ENCODE results near the gene ST6GAL1.
"Not testable (repeated sequence)": the region's sequence is repeated elsewhere in the genome, so short reads cannot be mapped to it uniquely, and the experiment has no call there.

Gene ST6GAL1

GRCh38 chr3:186930143-186930640, at the start of gene ST6GAL1:
Gene ST6GAL1, plus strand, starts transcription at chr3:186930526. Its CDS starts 112,178 bp downstream, at chr3:187042704.
- peak; percentile 95 for DNase-seq (ENCODE audit: low read depth, low spot score)

GRCh38 chr3:186882150-186882524, 48.2 kb upstream of the ST6GAL1 start:
- no peak for DNase-seq (ENCODE audit: low read depth, low spot score)

GRCh38 chr3:186882881-186883685, 47.2 kb upstream of the ST6GAL1 start:
- DNase-seq (ENCODE audit: low read depth, low spot score): no peak

GRCh38 chr3:186883686-186884058, 46.7 kb upstream of the ST6GAL1 start:
- no peak for DNase-seq (ENCODE audit: low read depth, low spot score)

- DNase-seq (ENCODE audit: low read depth, low spot score): not testable (repeated sequence)
Observed at GRCh38 chr3:186884868-186885267, 45.5 kb upstream of the ST6GAL1 start.

- no peak for DNase-seq (ENCODE audit: low read depth, low spot score)
Observed at GRCh38 chr3:186886202-186886981, 43.9 kb upstream of the ST6GAL1 start.

GRCh38 chr3:186887507-186887938, 42.8 kb upstream of the ST6GAL1 start:
- not testable (repeated sequence) for DNase-seq (ENCODE audit: low read depth, low spot score)

GRCh38 chr3:186888569-186888968, 41.8 kb upstream of the ST6GAL1 start:
- no peak for DNase-seq (ENCODE audit: low read depth, low spot score)

GRCh38 chr3:186889698-186890097, 40.6 kb upstream of the ST6GAL1 start:
- DNase-seq (ENCODE audit: low read depth, low spot score): not testable (repeated sequence)

- DNase-seq (ENCODE audit: low read depth, low spot score): no peak
Observed at GRCh38 chr3:186890911-186891310, 39.4 kb upstream of the ST6GAL1 start.

- DNase-seq (ENCODE audit: low read depth, low spot score): not testable (repeated sequence)
Observed at GRCh38 chr3:186893071-186893470, 37.3 kb upstream of the ST6GAL1 start.

GRCh38 chr3:186895406-186895805, 34.9 kb upstream of the ST6GAL1 start:
- peak; percentile 61 for DNase-seq (ENCODE audit: low read depth, low spot score)

GRCh38 chr3:186896006-186896405, 34.3 kb upstream of the ST6GAL1 start:
- no peak for DNase-seq (ENCODE audit: low read depth, low spot score)

- DNase-seq (ENCODE audit: low read depth, low spot score): peak; percentile 59
Observed at GRCh38 chr3:186896875-186897274, 33.5 kb upstream of the ST6GAL1 start.

- DNase-seq (ENCODE audit: low read depth, low spot score): no peak
Observed at GRCh38 chr3:186901135-186901734, 29.1 kb upstream of the ST6GAL1 start.

- no peak for DNase-seq (ENCODE audit: low read depth, low spot score)
Observed at GRCh38 chr3:186902154-186902553, 28.2 kb upstream of the ST6GAL1 start.

- DNase-seq (ENCODE audit: low read depth, low spot score): no peak
Observed at GRCh38 chr3:186902713-186903112, 27.6 kb upstream of the ST6GAL1 start.

- not testable (repeated sequence) for DNase-seq (ENCODE audit: low read depth, low spot score)
Observed at GRCh38 chr3:186903676-186904075, 26.6 kb upstream of the ST6GAL1 start.

- not testable (repeated sequence) for DNase-seq (ENCODE audit: low read depth, low spot score)
Observed at GRCh38 chr3:186907075-186907474, 23.3 kb upstream of the ST6GAL1 start.

GRCh38 chr3:186909078-186909853, 21.1 kb upstream of the ST6GAL1 start:
- peak; percentile 79 for DNase-seq (ENCODE audit: low read depth, low spot score)

Data from ELF-1 (cell line).